WTC11 (cell line): ENCODE results near the gene FOXO3. TPM values are rescaled to one million over a fixed set of nuclear protein-coding genes. Genes with fewer than 3 reads are reported as not detected.

Experiments used
- ATAC-seq: fragments of 200-7000 bp; cut with Tn5 transposase; 2 replicates; pipeline ENCODE4 v1.10.0; 2021; ENCODE audit warnings: mild to moderate bottlenecking, moderate library complexity
- CTCF ChIA-PET: fragments of 300-600 bp; sonication (Branson Sonifier 250); formaldehyde crosslinking; loops from one replicate; lab custom pipeline; 2021; ENCODE audit warnings: antibody characterized with exemption; lab: Charles Lee
- POLR2A ChIA-PET: fragments of 350-600 bp; sonication (Branson Sonifier 250); formaldehyde crosslinking; loops from one replicate; lab custom pipeline; 2021; ENCODE audit warnings: antibody characterized with exemption; lab: Charles Lee
- DNase-seq: peaks from one replicate; pipeline ENCODE4 v3.0.0; 2021; ENCODE audit warnings: low spot score
- H3K27ac Mint-ChIP-seq: 2 replicates; pipeline ENCODE4 v1.8.0; 2021; ENCODE audit warnings: mixed read lengths
- H3K27me3 Mint-ChIP-seq: 2 replicates; pipeline ENCODE4 v1.8.0; 2021; ENCODE audit warnings: low read depth, mild to moderate bottlenecking, moderate library complexity, mixed read lengths
- H3K36me3 Mint-ChIP-seq: 2 replicates; pipeline ENCODE4 v1.8.0; 2021; ENCODE audit warnings: mixed read lengths
- H3K4me1 Mint-ChIP-seq: 2 replicates; pipeline ENCODE4 v1.8.0; 2022; ENCODE audit warnings: mixed read lengths
- H3K4me3 Mint-ChIP-seq: 2 replicates; pipeline ENCODE4 v1.8.0; 2021; ENCODE audit warnings: mild to moderate bottlenecking, moderate library complexity, mixed read lengths
- H3K9me3 Mint-ChIP-seq: 2 replicates; pipeline ENCODE4 v1.8.0; 2021; ENCODE audit warnings: mixed read lengths
- AR ChIP-seq: fragments of 250-450 bp; sonication (Bioruptor Pico); IDR thresholded peaks from 2 replicates; pipeline ENCODE4 v1.9.0; 2021; ENCODE audit warnings: mild to moderate bottlenecking
- CBFB ChIP-seq: sonication (generic); formaldehyde crosslinking; IDR thresholded peaks from 2 replicates; pipeline ENCODE4 v1.8.1; 2022; ENCODE audit warnings: mild to moderate bottlenecking, low read depth, missing genetic modification reagents
- ELF4 ChIP-seq: sonication (generic); formaldehyde crosslinking; IDR thresholded peaks from 2 replicates; pipeline ENCODE4 v1.8.1; 2022; ENCODE audit warnings: low read depth, mild to moderate bottlenecking, moderate library complexity, missing genetic modification reagents
- ESRRA ChIP-seq: sonication (generic); formaldehyde crosslinking; IDR thresholded peaks from 2 replicates; pipeline ENCODE4 v1.8.1; 2022; ENCODE audit warnings: mild to moderate bottlenecking, missing genetic modification reagents, borderline replicate concordance
- FOXJ3 ChIP-seq: sonication (generic); formaldehyde crosslinking; IDR thresholded peaks from 2 replicates; pipeline ENCODE4 v1.9.0; 2021; ENCODE audit warnings: missing genetic modification reagents, mild to moderate bottlenecking, borderline replicate concordance
- FOXP4 ChIP-seq: sonication (generic); formaldehyde crosslinking; IDR thresholded peaks from 2 replicates; pipeline ENCODE4 v1.8.0; 2022; ENCODE audit warnings: mild to moderate bottlenecking, missing genetic modification reagents
- IRF2 ChIP-seq: sonication (generic); formaldehyde crosslinking; IDR thresholded peaks from 2 replicates; pipeline ENCODE4 v1.8.0; 2022; ENCODE audit warnings: low read depth, missing genetic modification reagents, borderline replicate concordance
- JUN ChIP-seq: sonication (generic); formaldehyde crosslinking; IDR thresholded peaks from 2 replicates; pipeline ENCODE4 v1.8.0; 2023; ENCODE audit warnings: mild to moderate bottlenecking, missing genetic modification reagents
- KAT7 ChIP-seq: sonication (generic); formaldehyde crosslinking; IDR thresholded peaks from 2 replicates; pipeline ENCODE4 v1.8.1; 2023; ENCODE audit warnings: missing genetic modification reagents, mild to moderate bottlenecking, borderline replicate concordance
- USF2 ChIP-seq: sonication (generic); formaldehyde crosslinking; IDR thresholded peaks from 2 replicates; pipeline ENCODE4 v1.8.1; 2023; ENCODE audit warnings: mild to moderate bottlenecking, missing genetic modification reagents, moderate library complexity
- ZBTB21 ChIP-seq: sonication (generic); formaldehyde crosslinking; IDR thresholded peaks from 2 replicates; pipeline ENCODE4 v1.8.1; 2023; ENCODE audit warnings: mild to moderate bottlenecking, missing genetic modification reagents, borderline replicate concordance
- ZNF263 ChIP-seq: sonication (generic); formaldehyde crosslinking; IDR thresholded peaks from 2 replicates; pipeline ENCODE4 v1.8.1; 2022; ENCODE audit warnings: low read depth, mild to moderate bottlenecking, moderate library complexity, missing genetic modification reagents
- ZNF416 ChIP-seq: fragments of 250-450 bp; sonication (Bioruptor Pico); IDR thresholded peaks from 2 replicates; pipeline ENCODE4 v1.9.0; 2021; ENCODE audit warnings: mild to moderate bottlenecking, inconsistent platforms
- ZNF532 ChIP-seq: fragments of 250-450 bp; sonication (Bioruptor Pico); IDR thresholded peaks from 2 replicates; pipeline ENCODE4 v1.9.0; 2021; ENCODE audit warnings: mild to moderate bottlenecking, borderline replicate concordance
- ZSCAN18 ChIP-seq: fragments of 250-450 bp; sonication (Bioruptor Pico); IDR thresholded peaks from 2 replicates; pipeline ENCODE4 v2.1.2; 2022; ENCODE audit warnings: mild to moderate bottlenecking, moderate library complexity
- total RNA-seq: library from RNA; stranded (reverse); gene quantifications from 3 replicates; pipeline ENCODE4 v1.2.3, GENCODE V29; 2021

FOXO3 gene
- total RNA-seq, 1 experiment from 2014 or later = 15.6 TPM

GRCh38 chr6:108710551-108710950 lies 149.8 kb downstream of the FOXO3 start (continued):
- TF ChIP-seq ZNF532 (CRISPR knock-in tag) (no peak), FOXP4 (CRISPR knock-in tag) (no peak), JUN (CRISPR knock-in tag) (no peak), USF2 (CRISPR knock-in tag) (no peak), FOXJ3 (CRISPR knock-in tag) (no peak), AR (no peak), ZNF416 (CRISPR knock-in tag) (no peak), IRF2 (CRISPR knock-in tag) (no peak), ESRRA (no peak), KAT7 (CRISPR knock-in tag) (no peak), ELF4 (no peak), CBFB (CRISPR knock-in tag) (no peak)

- ChIA-PET POLR2A (no interaction called here), CTCF (interaction anchor here (0.8 kb wide), 1 partner anchor 121 kb away, joined by 3 read pairs; no protein-coding TSS in a partner anchor)
- Mint-ChIP-seq H3K27ac (no peak overlapping the region), H3K4me1 (peaks cover 14% of the 10 kb centered on the region), H3K4me3 (no peak overlapping the region), H3K36me3 (no peaks in the 10 kb centered on the region), H3K27me3 (no peaks in the 10 kb centered on the region), H3K9me3 (no peaks in the 10 kb centered on the region)
- ATAC-seq = no peak
- TF ChIP-seq ZBTB21 (CRISPR knock-in tag) (no peak), ZNF263 (CRISPR knock-in tag) (no peak), USF2 (CRISPR knock-in tag) (no peak), ZSCAN18 (no peak)
- TF ChIP-seq, all 79 proteins: peak for 0
- no peak for DNase-seq
These were observed 150.4 kb downstream of the FOXO3 start for GRCh38 chr6:108711071-108711470.
